AG09309 (cell line): ENCODE data around the gene EDEM2.
"Not testable (repeated sequence)": the region's sequence is repeated elsewhere in the genome, so short reads cannot be mapped to it uniquely, and the experiment has no call there.

ENCODE experiments used
- DNase-seq: peaks from one replicate; pipeline ENCODE4 v3.0.0-alpha.2; 2010; ENCODE audit warnings: low read depth
- H3K4me3 ChIP-seq: 2 replicates; pipeline ENCODE4 v1.5.1; 2011; ENCODE audit warnings: mild to moderate bottlenecking, low read depth, low read length, moderate library complexity; ENCODE audit not compliant: control insufficient read depth
- TF ChIP-seq, protein P1 (sequence below): IDR thresholded peaks from 2 replicates; pipeline ENCODE4 v1.5.1; 2011; ENCODE audit warnings: mild to moderate bottlenecking, low read depth, low read length, inconsistent platforms; ENCODE audit not compliant: insufficient read depth, control insufficient read depth; ENCODE audit errors: missing control alignments

Gene EDEM2

DNA sequence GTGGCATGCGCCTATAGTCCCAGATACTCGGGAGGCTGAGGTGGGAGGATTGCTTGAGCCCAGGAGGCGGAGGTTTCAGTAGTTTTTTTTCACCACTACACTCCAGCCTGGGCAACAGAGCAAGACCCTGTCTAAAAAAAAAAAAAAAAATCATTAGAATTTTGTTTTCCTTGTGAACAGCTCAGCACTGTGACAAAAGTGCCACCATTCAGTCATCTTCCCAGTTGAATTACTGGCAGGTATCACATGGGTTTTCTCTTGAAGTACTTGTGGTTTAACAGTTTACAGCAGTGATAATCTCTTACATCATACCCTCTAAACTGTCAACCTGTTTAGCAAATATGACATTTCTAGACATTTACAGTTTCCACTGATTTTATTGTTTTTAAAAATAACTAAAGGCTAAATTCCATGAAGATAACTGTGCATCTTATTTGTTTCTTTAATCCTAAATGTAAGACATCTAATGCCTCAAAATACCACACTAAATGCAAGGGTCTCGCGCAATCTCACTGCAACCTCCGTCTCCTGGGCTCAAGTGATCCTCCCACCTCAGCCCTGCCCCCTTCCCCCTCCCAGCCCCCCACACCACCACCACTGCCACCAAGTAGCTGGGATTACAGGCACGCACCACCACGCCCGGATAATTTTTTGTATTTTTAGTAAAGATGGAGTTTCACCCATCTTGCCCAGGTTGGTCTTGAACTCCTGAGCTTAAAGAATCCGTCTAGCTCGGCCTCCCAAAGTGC, 61.5 kb downstream of the EDEM2 start:
- no peak overlapping the region for H3K4me3 ChIP-seq
- no peak for DNase-seq
- TF ChIP-seq, protein P1, sequence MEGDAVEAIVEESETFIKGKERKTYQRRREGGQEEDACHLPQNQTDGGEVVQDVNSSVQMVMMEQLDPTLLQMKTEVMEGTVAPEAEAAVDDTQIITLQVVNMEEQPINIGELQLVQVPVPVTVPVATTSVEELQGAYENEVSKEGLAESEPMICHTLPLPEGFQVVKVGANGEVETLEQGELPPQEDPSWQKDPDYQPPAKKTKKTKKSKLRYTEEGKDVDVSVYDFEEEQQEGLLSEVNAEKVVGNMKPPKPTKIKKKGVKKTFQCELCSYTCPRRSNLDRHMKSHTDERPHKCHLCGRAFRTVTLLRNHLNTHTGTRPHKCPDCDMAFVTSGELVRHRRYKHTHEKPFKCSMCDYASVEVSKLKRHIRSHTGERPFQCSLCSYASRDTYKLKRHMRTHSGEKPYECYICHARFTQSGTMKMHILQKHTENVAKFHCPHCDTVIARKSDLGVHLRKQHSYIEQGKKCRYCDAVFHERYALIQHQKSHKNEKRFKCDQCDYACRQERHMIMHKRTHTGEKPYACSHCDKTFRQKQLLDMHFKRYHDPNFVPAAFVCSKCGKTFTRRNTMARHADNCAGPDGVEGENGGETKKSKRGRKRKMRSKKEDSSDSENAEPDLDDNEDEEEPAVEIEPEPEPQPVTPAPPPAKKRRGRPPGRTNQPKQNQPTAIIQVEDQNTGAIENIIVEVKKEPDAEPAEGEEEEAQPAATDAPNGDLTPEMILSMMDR = no peak

DNA sequence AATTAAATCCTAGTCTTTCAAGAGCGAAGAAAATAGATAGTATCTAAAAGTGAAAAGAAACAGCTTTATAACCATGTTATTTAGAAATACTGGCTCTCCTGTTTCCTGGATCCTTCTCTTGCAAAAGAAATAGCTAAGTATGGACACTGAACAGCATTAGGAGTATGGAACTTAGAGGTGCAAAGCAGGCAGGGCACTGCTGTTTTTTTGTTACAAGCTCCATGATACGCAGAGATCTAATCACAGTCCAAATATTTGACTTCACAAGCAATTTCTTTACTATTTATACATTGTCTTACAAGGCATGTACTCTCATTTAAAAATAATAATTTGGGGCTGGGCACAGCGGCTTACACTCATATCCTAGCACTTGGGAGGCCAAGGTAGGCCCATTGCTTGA, 62.1 kb downstream of the EDEM2 start:
- TF ChIP-seq, protein P1 = no peak
- DNase-seq = no peak
- no peak overlapping the region for H3K4me3 ChIP-seq

DNA sequence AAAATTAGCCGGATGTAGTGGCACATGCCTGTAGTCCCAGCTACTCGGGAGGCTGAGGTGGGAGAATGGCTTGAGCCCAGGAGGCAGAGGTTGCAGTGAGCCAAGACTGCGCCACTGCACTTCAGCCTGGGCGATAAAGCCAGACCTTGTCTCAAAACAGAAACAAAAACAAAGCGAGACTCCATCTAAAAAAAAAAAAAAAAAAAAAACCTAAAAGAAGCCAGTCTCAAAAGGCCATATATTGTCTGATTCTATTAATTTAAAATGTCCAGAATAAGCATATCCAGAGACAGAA, 66.8 kb downstream of the EDEM2 start:
- not testable (repeated sequence) for H3K4me3 ChIP-seq, DNase-seq

DNA sequence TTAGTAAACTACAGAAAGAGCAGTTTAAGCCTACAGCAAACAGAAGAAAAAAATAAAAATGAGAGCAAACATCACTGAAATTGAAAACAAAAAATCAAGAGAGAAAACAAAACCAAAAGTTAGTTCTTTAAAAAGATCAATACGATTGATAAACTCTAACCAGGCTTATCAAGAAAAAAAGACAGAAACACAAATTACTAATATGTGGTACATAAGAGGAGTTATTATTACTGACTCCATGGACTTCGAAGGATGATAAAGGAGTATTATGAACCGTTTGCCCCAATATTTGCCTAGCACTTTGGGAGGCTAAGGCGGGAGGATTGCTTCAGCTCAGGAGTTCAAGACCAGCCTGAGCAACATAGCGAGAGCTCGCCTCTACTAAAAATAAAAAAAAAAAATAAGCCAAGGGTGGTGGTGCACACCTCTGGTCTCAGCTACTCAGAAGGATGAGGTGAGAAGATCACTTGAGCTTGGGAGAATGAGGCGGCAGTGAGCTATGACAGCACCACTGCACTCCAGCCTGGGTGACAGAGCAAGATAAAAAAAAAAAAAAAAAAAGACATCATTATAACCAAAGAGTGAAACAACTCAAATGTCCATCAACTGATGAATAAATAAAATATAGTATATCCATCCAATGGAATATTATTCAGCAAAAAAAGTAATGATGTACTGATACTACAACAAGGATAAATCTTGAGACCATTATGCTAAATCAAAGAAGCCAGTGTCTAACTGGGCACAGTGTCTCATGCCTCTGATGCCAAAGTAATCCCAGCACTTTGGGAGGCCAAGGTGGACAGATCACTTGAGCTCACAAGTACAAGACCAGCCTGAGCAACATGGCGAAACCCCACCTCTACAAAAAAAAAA, 67.4 kb downstream of the EDEM2 start:
- no peak for DNase-seq
- TF ChIP-seq, protein P1 = no peak

DNA sequence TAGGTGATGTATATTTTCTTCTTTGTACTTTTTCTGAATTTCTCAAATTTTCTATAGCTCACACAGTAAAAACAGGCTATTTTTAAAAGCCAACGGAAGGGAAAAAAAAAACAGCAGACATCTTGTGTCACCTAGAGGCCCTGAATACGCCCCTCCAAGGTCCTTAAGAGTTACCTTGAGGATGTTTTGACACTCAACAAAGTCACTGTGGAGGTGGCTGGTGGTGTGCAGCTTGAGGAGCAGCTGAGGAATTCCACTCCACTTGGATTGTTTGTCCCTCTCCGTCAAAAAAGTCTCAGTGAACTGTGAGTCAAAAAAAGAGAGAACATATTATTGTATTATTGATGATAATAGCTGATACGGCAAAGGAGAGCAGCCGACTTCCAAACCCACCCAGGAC, 69.3 kb downstream of the EDEM2 start:
- no peak for DNase-seq
- TF ChIP-seq, protein P1 = no peak
- no peak overlapping the region for H3K4me3 ChIP-seq

More for the DNA sequence above, 67.4 kb downstream of the EDEM2 start:
- H3K4me3 ChIP-seq = no peak overlapping the region

DNA sequence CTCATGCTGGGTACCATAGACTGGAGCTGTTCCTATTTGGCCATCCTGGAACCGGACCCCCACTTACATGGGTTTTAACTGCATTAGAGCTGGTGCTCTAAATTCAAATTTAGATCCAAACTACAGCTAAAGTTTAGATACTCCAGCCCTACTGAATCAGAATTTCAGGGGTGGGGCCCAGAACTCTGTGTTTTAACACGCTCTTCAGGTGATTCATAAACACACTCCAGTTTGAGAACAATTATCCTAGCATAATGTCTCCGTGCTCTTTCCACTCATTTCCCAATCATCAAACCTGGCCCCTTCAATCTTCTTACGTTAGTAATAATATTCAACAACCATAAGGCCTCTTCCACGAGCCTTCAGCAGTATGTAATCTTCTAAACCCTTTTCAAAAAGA, 69.8 kb downstream of the EDEM2 start:
- no peak overlapping the region for H3K4me3 ChIP-seq
- no peak for DNase-seq
- TF ChIP-seq, protein P1 = no peak

DNA sequence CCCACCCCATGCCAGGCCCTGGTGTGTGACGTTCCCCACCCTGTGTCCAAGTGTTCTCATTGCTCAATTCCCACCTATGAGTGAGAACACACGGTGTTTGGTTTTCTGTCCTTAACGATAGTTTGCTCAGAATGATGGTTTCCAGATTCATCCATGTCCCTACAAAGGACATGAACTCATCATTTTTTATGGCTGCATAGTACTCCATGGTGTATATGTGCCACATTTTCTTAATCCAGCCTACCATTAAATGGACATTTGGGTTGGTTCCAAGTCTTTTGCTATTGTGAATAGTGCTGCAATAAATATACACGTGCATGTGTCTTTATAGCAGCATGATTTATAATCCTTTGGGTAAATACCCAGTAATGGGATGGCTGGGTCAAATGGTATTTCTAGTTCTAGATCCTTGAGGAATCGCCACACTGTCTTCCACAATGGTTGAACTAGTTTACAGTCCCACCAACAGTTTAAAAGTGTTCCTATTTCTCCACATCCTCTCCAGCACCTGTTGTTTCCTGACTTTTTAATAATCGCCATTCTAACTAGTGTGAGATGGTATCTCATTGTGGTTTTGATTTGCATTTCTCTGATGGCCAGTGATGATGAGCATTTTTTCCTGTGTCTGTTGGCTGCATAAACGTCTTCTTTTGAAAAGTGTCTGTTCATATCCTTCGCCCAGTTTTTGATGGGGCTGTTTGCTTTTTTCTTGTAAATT, 75.5 kb downstream of the EDEM2 start:
- not testable (repeated sequence) for DNase-seq, H3K4me3 ChIP-seq
